Stimulated activated naive CD8-positive, alpha-beta T cell treated with anti-CD3 and anti-CD28 coated beads, Interleukin-15, Interleukin-2, amounts not matched to agents 100 ng/mL and 50 ng/mL, for 24 hours (primary cell): ENCODE results near the gene SIGLEC10.

ENCODE experiments used
- H3K27ac Mint-ChIP-seq: one replicate; pipeline ENCODE4 v1.8.0; 2021; ENCODE audit warnings: mild to moderate bottlenecking, mixed read lengths
- H3K27me3 Mint-ChIP-seq: one replicate; pipeline ENCODE4 v1.8.0; 2021; ENCODE audit warnings: mixed read lengths
- H3K36me3 Mint-ChIP-seq: one replicate; pipeline ENCODE4 v1.8.0; 2021; ENCODE audit warnings: low read depth, mixed read lengths
- H3K4me1 Mint-ChIP-seq: one replicate; pipeline ENCODE4 v1.8.0; 2021; ENCODE audit warnings: low read depth, mixed read lengths
- H3K4me3 Mint-ChIP-seq: one replicate; pipeline ENCODE4 v1.8.0; 2021; ENCODE audit warnings: mild to moderate bottlenecking, mixed read lengths
- H3K9me3 Mint-ChIP-seq: one replicate; pipeline ENCODE4 v1.8.0; 2021; ENCODE audit warnings: mixed read lengths

The SIGLEC10 gene

DNA sequence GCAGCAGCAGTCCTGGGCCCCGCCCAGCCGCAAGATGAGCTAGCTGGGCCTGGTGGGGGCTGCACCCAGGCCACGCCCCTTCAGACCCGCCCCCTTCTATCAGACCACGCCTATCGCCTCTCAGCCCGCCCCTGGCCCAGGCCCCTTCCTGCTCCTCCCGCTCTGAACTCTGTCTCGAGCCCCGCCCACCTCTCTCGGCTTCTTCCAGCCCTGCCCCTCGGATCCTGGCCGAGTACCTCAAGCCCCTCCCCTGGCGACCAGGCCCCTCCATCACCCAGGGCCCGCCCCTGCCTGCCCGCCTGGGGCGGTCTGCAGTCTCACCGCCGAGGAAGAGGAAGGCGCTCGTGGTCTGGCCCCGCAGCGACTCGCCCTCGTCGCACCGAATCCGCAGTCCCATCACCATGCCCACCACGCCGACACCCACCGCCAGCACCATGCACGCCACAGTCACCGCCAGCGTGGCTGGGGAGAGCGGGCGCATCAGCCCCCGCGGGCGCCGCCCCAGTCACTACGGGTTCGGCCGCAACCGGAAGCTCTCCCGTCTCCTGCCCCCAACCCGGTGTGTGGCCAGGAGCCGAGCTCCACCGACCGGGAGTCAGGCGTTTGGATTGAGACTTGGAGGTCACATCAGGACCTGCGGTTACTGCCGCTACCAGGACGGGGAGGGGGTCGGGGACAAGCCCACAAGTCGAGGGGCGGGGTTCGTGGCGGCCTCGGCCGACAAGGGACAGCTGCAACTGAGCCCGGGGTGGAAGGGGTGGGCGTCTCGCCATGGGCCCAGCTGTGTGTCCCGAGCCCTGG, 49.7 kb downstream of the SIGLEC10 start:
- no peaks in the 10 kb centered on the region for H3K27me3 Mint-ChIP-seq
- peaks cover 76% of the 10 kb centered on the region for H3K4me1 Mint-ChIP-seq
- peak overlapping the region; percentile 94 for H3K4me3 Mint-ChIP-seq
- H3K27ac Mint-ChIP-seq: peak overlapping the region; percentile 94
- H3K9me3 Mint-ChIP-seq: no peaks in the 10 kb centered on the region
- peaks cover 40% of the 10 kb centered on the region for H3K36me3 Mint-ChIP-seq

DNA sequence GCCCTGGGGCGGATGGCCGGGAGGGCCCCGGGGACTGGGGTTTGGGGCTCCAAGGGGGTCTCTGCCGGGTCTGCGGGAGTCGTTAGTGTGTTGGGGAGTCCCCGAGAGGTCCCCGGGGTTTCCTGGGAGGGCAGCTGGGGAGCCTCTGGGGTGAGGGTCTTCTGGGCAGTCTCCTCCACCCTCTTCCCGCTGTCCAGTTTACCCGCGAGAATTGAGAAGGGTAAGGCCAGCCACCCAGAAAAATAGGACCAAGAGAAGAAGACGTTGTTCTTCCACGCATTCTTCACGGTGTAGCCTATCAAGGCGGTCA, 50.2 kb downstream of the SIGLEC10 start:
- Mint-ChIP-seq H3K36me3 (peaks cover 41% of the 10 kb centered on the region), H3K4me1 (peaks cover 79% of the 10 kb centered on the region), H3K27me3 (no peaks in the 10 kb centered on the region), H3K27ac (peak overlapping the region; percentile 94), H3K4me3 (peak overlapping the region; percentile 94), H3K9me3 (no peaks in the 10 kb centered on the region)

DNA sequence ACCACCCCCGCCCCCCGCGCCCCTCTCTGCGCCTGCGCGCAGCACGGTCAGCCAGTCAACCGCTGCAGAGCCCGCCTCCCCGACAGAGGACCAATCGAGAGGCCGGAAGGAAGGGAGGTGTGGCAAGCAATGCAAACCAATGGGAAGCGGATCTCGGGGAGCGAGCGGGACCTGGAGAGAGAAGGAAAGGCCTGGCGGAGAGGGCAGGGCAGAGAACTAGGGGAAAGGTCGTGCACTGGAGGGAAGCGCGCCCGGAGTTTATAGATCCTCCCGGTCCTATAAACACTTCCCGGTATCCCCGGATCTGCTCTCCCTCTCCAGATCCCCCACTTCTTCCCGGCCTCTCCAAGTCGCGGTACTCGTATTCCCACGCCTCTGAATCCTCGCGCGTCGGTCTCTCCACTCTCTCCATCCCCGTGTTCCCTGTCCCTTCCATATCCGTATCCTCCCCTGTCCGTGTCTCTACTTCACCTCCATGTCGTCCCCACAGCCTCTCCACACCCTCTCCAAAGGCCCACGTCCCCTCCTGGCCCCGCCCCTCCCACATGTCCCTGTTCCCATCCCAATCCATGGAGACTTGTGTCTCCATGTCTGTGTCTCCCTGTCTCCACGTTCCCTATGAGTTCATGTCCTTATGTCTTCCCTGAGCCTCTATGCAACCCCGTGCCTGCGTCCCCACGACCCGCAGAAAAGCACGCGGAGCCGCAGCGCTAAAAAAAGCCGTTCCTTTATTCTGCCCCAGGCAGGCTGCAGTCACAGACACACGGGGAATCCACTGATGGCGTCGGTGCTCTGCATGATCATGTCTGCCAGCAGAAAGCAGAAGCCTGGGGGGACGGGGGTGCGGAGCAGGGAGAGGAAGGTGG, 50.8 kb downstream of the SIGLEC10 start:
- H3K36me3 Mint-ChIP-seq: peaks cover 39% of the 10 kb centered on the region
- H3K4me3 Mint-ChIP-seq: peak overlapping the region; percentile 94
- H3K9me3 Mint-ChIP-seq: no peaks in the 10 kb centered on the region
- H3K27me3 Mint-ChIP-seq: no peaks in the 10 kb centered on the region
- H3K4me1 Mint-ChIP-seq: peaks cover 84% of the 10 kb centered on the region
- peak overlapping the region; percentile 94 for H3K27ac Mint-ChIP-seq

DNA sequence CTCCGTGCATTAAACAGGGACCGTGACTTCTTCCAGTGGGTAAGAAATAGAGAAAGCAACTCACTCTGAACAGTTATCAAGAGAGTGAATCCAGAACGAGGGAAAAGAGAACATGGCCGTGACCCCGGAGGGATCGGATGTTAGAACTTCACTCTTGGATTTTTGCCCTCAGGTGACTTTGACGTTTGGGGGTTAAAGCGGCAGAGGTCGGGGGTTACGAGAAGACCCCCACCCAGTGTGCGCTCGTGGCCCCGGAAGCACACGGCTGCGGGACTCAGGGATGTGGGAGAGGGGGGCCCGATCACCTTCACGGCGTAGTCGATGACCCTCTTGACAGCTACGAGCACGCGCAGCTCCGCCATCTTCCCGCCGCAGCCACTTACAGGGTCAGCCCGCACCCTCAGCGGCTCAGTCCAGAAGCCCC, 51.5 kb downstream of the SIGLEC10 start, which contains the start of gene ETFB:
Gene ETFB, minus strand, starts transcription at position 424 of the 424 bp plus-strand sequence. Its CDS starts 62 bp downstream, at position 362.
- H3K4me1 Mint-ChIP-seq: peaks cover 80% of the 10 kb centered on the region

DNA sequence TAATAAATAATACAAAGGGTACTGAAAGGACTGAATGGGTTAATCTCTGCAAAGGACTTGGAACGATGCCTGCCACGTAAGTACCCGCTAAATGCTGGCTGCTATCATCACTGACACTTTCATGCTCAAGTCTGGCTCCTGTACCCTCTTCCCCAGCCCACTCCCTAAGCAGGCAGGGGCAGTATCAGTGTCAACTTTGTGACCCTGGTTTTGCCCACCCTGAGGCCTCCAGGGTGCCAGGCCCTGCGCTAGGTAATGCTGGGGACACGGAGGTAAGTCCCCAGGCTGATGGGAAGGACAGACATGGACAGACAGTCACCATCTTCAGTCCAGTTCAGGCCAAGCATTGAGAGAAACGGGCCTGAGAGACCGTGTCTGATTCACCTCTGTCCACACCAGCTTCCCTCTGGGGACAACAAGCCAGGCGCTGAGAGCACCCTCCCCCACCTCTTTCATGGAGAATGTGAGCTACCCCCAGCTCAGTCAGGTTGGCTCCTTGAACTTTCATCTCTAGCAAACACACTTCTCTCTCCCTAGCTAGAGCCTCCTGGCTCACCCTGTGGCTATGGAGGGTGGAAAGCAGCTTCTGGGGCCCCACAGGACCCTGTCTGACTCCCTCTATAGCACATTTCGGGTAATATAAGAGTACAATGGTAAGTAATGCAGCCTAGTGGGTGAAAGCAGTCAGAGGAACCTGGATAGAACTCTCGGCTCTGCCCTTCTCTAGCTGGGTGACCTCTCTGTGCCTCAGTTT, 52.1 kb downstream of the SIGLEC10 start:
- Mint-ChIP-seq H3K9me3 (no peaks in the 10 kb centered on the region), H3K27me3 (no peaks in the 10 kb centered on the region), H3K4me3 (peak overlapping the region; percentile 94), H3K27ac (peak overlapping the region; percentile 94), H3K36me3 (peaks cover 31% of the 10 kb centered on the region), H3K4me1 (peaks cover 79% of the 10 kb centered on the region)

More for the DNA sequence above, 51.5 kb downstream of the SIGLEC10 start, which contains the start of gene ETFB:
- peak within 1 kb of the TSS; percentile 94 for H3K4me3 Mint-ChIP-seq
- H3K27ac Mint-ChIP-seq: peak within 1 kb of the TSS; percentile 94
- H3K27me3 Mint-ChIP-seq: no peaks in the 10 kb centered on the region
- H3K9me3 Mint-ChIP-seq: no peaks in the 10 kb centered on the region
- peaks cover 32% of the 10 kb centered on the region for H3K36me3 Mint-ChIP-seq

DNA sequence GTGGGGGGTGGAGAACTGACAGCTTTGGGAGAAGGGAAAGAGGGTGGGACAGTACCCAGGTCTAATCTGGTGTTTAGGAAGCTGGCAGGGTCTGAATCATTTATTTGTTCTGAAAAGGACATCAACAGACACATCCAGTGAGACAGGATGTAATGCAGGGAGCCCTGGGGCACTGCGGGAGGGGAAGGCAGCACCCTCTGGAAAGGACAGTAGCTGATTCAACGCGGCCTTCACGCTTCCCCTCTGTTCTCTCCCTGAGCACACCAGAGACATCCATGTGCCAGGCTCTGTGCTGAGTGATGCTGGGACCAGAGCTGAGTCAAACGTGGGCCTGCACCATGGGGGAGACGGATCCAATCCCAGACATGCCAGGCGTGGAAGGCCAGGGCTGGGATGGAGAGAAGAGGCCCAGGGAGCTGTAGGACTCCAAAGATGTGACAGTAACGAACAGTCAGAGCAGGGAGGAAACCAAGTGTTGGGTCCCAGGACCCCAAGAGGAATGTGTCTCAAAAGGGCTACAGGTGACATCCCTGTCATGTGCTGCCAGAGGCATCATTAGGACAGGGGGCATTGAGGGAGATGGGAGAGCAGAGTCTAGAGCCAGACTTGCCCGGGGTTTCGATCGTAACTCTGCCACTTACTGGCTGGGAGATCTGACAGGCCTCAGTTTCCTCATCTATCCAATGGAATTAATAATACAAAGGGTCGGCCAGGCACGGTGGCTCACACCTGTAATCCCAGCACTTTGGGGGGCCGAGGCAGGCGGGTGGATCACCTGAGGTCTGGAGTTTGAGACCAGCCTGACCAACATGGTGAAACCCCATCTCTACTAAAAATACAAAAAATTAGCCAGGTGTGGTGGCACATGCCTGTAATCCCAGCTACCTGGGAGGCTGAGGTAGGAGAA, 53.0 kb downstream of the SIGLEC10 start:
- Mint-ChIP-seq H3K9me3 (no peaks in the 10 kb centered on the region), H3K4me1 (peaks cover 75% of the 10 kb centered on the region), H3K36me3 (peaks cover 28% of the 10 kb centered on the region), H3K27ac (peak overlapping the region; percentile 98), H3K4me3 (peak overlapping the region; percentile 80), H3K27me3 (no peaks in the 10 kb centered on the region)

DNA sequence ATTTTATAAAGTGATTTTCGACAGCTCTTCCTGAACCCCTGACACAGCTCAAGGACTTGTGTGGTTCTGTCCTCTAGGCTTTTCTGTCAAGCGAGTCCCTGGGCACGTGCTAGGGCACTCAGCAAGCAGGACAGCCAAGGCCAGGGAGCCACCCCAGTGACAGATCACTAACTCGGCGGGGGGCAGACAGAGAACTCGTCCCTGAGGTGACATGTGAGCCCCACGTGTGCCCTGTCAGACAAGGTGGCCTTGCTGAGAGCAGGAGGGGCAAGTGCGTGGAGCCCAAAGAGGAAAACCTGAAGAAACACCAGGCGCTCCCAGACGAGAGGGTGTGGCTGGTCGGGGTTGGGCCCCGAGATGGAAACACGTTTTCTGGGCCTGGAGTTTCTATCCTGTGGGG, 56.2 kb downstream of the SIGLEC10 start:
- H3K36me3 Mint-ChIP-seq: peaks cover 20% of the 10 kb centered on the region
- peaks cover under 1% of the 10 kb centered on the region for H3K9me3 Mint-ChIP-seq
- no peak overlapping the region for H3K27ac Mint-ChIP-seq
- no peaks in the 10 kb centered on the region for H3K27me3 Mint-ChIP-seq
- H3K4me1 Mint-ChIP-seq: peaks cover 69% of the 10 kb centered on the region
- no peak overlapping the region for H3K4me3 Mint-ChIP-seq
